GM21737 (cell line): ENCODE data around the gene B3GAT3.
"Not testable (repeated sequence)": the region's sequence is repeated elsewhere in the genome, so short reads cannot be mapped to it uniquely, and the experiment has no call there.

Source experiments
- ATAC-seq: cut with Tn5 transposase; IDR thresholded peaks from one replicate; pipeline ENCODE4 v1.9.1; 2021; ENCODE audit warnings: mild to moderate bottlenecking, moderate library complexity; ENCODE audit not compliant: unreplicated experiment

B3GAT3 gene

DNA sequence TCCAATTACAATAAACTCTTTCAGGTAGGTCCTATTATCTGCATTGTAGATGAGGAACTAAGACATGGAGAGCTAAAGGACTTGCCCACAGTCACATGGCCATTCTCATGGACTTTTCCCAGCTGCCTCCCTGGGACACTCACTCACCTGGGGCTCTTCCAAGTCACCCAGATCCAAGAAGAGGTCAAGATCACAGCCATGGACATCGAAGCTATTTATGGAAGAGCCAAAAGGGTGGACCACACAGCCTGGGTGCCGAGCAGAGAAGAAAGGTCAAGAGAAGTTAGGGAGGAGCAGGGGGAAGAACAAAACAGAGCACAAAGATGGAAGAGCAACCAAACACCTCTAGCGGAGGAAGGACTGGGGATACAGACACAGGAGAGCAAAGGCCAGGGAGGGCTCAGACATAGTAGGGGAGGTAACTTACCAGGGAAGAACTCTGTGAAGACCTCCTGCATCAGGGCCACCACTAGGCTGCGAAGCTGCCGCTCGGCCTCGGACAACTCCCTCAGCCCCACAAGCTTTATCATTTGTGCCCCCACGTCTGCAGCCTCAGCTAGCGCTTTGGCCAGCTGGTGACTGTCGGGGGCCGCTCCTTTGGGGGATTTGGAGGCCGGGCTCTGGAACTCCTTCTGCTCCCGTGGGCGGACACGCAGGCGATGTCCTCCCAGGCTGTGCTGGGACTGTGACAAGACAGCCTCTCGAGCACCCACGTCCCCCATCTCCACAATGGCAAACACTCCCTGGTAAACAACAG is 40.6 kb downstream of the B3GAT3 start:
- no peak for ATAC-seq

DNA sequence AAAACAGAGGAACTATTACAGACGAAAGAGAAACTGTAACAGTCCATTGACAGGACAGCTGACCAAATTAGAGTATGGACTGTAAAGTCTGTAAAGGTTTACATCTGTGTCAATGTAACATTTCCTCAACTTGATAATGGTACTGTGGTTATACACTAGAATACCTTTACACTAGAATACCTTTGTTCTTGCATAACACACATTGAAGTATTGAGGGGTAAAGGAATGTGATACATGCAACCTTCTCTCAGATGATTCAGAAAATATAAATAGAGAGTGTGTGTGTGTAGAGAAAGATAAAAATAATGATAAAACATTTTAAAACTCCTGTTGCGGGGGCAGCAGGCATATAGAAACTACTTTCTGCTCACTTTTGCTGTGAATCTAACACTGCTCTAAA is 42.5 kb downstream of the B3GAT3 start:
- ATAC-seq: no peak

DNA sequence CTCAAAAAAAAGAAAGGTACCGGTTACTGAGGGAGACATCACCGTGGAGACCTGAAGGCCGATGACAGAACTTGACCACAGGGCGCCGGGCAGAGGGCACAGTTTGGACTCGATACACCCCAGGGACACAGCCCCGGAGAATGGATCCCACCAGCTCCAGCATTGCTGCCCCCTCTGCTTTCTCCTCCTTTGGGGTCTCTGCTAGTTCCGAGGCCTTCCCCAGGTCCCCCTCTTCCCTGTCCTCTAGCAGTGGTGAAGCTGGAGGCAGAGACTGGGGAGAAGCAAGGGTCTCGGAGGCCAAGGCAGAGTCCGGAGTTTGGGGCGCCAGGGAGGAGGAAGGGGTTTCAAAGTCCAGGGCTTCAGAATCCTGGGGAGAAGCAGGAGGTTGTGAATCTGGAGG is 43.2 kb downstream of the B3GAT3 start:
- no peak for ATAC-seq

DNA sequence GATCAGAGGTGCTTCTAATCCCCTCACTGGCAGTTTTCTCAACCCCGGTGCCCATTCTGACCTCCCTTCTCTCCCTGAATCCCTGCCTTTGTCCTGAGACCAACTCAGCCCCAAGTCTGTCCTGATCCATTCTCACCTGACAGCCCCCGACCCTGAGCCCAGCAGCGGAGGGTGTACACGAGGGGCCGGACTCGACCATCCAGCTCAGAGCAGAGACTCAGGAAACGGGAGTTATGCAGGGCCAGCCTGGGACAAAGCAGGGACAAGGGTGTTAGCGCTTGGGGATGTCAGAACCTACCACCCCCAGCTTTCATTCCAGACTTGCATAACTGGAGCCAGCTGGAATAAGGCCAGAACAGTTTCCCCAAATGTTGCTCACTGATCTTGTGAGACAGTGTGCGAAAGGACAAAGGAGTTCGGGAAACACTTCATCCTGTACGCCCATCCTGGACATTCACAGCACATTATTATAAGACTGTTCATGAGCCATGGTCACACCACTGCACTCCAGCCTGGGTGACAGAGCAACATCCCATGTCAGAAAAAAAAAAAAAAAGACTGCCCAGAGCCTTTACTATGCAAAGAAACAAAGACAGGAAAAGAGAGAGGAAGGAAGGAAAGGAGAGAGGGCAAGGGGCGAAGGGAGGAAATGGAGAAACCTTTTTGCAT is 44.6 kb downstream of the B3GAT3 start:
- ATAC-seq: no peak

DNA sequence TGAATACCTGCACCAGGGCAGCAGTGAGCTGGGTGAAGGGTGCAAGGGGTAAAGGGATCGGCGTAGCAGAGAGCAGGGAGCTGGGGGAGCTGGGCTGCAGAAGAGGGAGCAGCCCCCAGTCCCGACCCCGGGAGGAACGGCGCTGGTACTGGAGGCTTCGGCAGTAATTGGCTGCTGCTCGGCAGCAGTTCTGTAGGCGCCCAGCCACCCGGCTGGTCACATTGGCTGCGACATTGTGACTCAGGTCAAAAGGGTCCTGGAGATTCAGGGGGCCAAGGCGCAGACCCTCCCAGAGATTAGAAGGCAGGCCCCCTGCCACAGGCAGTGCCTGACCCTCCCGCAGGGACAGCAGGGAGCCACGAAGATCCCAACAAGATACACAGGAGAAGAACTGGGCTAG is 45.9 kb downstream of the B3GAT3 start:
- ATAC-seq: no peak

DNA sequence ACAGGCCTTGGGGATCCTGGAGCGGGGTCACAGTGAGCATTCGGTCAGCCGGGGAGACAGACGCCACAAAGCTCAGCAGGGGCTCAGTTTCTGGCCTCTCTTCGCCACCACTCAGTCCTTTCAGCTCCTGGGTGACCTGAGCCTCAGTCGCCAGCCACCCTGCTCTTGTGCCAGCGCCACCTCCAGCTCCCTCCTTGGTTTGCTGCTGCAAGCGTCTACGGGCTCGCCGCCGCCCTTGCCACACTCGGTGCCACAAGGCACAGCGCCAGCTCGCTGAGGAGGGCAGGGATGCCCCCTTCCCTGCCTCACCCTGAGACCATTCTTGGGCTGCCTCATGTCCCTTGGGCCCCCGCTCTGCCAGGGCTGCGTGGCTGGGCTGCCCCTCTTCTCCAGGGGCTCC is 46.6 kb downstream of the B3GAT3 start:
- no peak for ATAC-seq

DNA sequence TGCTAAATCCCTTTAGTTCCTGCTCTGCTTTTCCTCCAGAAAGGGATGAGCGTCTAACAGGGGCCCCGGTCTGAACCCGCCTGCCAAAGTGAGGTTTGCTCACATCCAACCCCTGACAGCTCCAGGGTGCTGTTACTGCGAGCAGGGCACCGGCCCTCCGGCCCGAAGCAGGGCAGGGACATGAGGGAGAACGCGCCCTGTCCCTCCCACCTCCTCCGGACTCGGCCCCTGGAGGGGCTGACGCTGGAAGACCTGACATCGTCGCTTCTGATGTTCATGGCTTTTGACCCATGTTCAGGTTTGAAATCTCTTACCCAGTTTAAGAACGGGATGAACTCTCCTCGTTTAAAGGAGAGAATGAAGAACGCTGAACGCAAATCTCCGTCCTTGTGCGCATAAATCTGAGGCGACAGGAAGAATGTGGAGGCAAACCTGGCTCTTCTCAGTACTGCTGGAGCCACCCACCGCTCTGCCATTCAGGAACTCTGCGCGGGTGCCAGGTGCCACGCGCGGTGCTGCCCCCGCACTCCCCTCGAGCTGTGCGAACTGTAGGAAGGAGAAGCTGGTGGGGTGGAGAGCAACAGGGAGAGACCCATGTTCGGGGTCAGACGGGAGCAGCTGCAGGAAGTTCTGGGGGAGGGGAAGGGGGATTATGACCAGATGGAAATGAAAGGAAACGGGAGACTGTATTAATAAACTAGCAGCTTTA is 47.3 kb downstream of the B3GAT3 start:
- ATAC-seq: peak; percentile 10

DNA sequence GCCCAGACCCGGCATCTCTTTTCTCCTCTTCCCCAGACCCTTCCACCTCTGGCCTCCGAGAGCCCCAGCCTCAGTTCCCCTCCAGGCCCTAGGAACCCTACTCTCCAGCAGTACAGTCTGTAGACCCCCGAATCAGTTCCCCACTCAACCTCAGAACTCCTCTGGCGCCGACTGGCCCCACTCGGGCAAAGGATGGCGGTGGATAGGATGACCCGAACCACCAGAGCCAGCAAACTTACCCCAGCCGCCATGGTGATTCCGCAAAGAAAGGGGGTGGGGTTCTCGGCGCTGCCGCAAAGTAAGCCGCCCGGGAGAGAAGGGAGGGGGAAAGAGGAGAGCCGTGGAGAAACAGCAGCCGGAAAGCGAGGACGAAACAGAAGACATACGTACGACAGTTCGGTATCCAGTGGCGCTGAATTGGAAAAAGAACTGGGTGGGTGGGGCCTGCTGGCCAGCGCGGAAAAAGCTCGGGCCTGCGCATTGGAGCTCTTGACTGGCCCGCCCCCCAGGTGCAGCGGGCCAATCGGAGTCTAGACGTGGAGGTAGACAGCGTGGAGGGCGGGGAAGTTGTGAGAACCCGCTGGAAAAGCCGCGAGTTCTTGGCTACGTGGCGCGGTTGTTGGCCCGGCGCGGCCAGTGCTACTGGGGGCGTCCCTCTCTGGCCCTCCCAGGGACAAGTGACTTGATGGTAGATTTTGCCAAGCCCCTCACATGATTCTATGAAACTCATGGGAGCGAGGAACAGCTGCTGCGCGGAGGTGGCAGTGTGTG is 48.0 kb downstream of the B3GAT3 start, which contains the start of gene EEF1G:
EEF1G (minus strand) TSS at position 300 of the 771 bp plus-strand sequence; CDS start at position 251, 49 bp downstream.
- ATAC-seq: peak; percentile 81

DNA sequence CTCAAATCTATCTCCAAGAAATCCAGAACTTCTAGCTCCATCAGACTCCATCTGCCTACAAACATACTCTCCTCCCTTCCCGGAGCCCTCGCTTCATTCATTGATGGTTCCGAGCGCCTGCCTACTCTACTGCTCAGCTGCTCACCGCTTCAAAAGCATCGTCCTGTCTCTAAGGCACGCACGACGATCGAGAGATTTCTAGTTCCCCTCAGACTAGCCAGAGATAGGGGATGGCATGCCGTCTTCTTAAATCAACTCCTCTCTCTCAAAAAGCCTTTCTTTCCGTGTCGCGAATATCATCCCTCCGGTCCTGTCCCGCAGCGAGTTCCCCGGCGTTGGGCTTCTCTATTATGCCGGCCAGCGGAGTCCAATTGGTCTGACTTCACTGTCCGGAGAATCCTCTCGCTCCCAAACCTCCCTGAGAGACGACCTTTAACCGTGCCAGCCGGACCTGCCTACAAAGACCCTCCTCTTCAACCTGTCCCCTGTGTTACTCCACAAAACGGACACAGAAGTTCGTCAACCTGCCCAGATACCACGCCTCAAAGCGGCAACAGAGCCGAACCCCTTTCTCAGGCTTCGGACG is 48.7 kb downstream of the B3GAT3 start:
- ATAC-seq: no peak

DNA sequence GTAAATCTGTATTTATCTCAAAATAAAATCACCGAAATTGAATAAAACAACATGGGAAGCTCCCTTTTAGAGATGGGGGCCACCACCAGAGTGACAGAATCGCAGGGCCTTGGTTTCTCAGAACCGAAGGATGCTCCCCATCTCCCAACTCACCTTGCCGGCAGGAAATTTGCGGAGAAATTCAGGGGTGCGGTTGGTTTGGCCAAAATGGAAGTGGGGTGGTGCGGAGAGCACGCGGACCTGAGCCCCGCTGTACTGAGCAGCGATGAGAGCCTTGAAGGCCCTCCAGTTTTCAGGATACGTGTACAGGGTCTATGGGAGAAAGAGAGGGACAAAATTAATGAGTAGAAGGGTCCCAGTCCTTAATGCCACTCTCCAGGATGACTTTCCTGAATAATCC is 49.4 kb downstream of the B3GAT3 start:
- no peak for ATAC-seq

DNA sequence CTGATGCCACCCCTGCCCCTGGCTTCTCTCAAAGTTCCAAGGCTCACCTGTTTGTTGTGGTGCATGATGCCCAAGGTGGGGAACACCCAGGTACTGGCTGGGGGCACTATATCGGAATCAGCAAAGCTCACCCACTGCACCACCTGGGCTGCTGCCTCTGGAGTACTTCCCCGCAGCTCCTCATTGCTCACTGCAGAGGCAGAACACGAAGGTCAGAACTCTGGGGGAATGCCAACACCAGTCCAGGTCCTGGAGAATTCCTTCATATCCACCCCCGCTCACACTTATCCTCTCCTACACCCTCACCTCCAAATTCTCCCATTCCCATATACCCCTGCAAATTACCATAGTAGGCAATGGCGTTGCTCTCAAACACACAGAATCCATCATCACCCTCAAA is 50.3 kb downstream of the B3GAT3 start:
- not testable (repeated sequence) for ATAC-seq

DNA sequence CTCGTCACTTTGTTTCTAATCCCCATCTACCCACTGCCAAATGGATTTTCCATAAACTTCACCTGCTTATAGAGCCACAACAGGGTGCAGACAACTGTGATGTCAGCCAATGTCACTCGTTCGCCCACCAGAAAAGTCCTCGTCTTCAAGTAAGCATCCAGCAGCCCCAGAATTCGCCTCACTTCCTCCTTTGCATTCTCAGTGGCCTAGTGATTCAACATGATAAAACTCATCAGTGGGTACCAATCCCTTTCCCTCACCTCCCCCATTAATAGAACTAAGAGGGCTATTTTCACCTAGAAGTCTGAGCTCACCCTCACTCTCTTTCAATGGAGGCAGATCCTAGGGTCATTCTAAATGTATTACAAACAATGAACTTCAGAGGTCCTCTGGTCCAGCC is 50.9 kb downstream of the B3GAT3 start:
- ATAC-seq: not testable (repeated sequence)

DNA sequence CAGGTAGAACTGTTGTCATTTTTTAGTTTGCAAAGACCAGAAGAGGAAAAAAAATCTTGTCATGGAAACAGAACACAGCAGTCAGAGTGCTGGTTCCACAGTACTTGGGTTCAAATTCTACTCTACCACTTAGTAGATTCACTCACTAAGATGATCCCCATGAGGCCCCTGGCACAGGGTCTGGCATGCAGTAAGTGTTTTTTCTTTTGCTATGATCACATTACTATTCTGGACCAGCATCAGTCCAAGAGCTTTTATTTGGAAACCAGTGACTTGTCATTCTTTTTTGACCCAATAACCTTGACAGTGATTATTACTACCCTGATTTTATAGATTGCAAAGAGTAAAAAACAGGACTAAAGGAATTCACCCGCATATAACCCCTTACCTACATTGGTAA is 52.2 kb downstream of the B3GAT3 start:
- no peak for ATAC-seq

DNA sequence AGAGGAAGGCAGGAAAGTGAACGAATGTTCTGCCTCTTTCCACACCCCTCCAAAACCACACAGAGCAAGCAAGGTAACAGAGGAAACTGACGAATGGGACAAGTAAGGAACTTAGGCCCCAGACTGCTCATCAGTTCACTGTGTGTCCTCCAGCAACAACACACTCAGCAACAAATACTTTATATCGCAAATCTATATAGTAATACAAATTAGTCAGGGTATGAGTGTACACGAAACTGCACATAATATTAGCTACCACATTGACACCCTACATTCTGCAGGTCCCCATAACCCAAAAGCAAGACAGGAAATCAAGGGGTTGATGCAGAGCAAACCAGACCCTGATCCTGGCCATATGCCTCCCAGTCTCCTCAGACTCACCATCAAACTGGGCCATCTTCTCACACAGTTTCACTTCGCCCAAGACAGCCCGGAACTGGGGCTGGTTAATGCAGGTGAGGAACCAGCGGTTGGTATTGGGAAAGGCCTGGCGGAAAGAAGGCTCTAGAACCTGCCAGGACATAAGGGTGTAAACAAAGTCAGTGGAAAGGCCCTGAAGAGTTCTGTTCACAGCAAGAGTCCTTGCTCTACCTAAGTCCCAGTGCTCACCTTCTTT is 54.7 kb downstream of the B3GAT3 start:
- ATAC-seq: no peak

DNA sequence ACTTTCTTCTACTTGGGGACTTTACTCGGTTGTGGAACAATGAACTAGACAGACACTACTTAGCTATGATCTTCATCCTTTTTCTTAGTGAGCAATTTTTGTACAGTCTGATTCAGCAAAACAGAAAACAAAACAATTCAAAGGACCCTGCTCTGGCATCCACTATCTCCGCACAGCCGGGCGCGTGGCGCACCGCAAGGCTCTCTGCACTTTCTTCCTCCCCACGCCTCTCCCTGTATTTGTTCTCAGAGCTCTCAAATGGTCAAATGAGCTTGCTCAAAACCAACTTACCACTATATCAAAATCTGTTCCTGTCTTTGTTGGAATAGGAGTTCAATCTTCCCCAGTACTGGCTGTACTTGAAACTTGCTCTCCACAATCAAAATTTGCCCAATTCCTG is 55.5 kb downstream of the B3GAT3 start:
- ATAC-seq: no peak
